Right atrium auricular region (tissue), 2 donors: Measurements from ENCODE around the gene CATSPERD. TPM values are rescaled to one million over a fixed set of nuclear protein-coding genes. Genes with fewer than 3 reads are reported as not detected.
"Not testable (repeated sequence)": the region's sequence is repeated elsewhere in the genome, so short reads cannot be mapped to it uniquely, and the experiment has no call there.

Experiments used
- DNase-seq: peaks from one replicate; pipeline ENCODE4 v3.0.0-alpha.2; 2019; ENCODE audit warnings: low spot score
- H3K27ac ChIP-seq, 2 donors: fragments of 200-600 bp; sonication (generic); 1 replicate in 1 of 2; 2 replicates in 1 of 2; pipeline ENCODE4 v1.5.1; 2016 to 2019
- H3K27me3 ChIP-seq, 2 donors: fragments of 200-600 bp; sonication (generic); one replicate each; pipeline versions ENCODE4 v1.5.1 to v1.6.0; 2017 to 2019
- H3K36me3 ChIP-seq: fragments of 200-600 bp; sonication (generic); one replicate; pipeline ENCODE4 v1.5.1; 2016
- H3K4me1 ChIP-seq, 2 donors: fragments of 200-600 bp; sonication (generic); one replicate each; pipeline versions ENCODE4 v1.5.1 to v1.6.0; 2017 to 2019
- H3K4me3 ChIP-seq, 2 donors: fragments of 200-600 bp; sonication (generic); 1 replicate in 1 of 2; 2 replicates in 1 of 2; pipeline ENCODE4 v1.5.1; 2017 to 2019; ENCODE audit warnings: mild to moderate bottlenecking in 1 of 2, moderate library complexity in 1 of 2
- H3K9me3 ChIP-seq, 2 donors: fragments of 200-600 bp; sonication (generic); one replicate each; pipeline ENCODE4 v1.5.1; 2019
- total RNA-seq, 2 donors: library from RNA; depleted of rRNA; stranded (reverse); fragments of >200 nt; gene quantifications; one replicate each; pipeline ENCODE4 v1.1.0, GENCODE V29; 2016
- TF ChIP-seq, protein P1 (sequence below), 2 donors: fragments of 200-600 bp; sonication (generic); IDR thresholded peaks; one replicate each; pipeline ENCODE4 v1.5.1; 2019; ENCODE audit warnings: antibody characterized with exemption in 2 of 2

CATSPERD gene
- total RNA-seq, 2 donors from 2014 or later = not detected

DNA sequence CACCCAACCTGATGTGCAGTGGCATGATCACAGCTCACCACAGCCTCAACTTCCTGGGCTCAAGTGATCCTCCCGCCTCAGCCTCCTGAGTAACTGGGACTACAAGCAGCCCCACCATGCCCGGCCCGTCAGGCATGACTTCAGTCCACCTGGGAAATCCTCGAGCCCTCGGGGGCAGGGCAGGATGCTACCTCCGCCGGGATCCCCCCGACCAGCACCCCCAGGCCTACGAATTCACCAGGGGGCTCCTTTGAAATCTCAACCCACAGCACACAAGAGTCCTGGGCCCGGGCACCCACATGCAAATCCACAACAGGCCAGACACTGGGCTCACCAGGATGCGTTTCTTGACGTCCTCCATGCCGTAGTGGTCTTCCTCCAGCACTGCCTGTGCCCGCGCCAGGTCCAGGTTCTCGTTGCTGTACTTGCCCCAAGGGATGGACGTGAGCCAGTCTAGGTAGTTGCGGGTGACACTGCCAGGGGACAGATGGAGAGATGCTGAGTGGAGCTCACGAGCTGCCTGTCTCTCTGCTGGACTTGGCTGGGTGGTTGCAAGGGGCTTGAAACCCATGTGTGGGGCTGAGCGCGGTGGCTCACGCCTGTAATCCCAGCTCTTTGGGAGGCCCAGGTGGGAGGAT, 19.9 kb upstream of the CATSPERD start:
- no peaks in the 10 kb centered on the region for H3K9me3 ChIP-seq
- TF ChIP-seq, protein P1, sequence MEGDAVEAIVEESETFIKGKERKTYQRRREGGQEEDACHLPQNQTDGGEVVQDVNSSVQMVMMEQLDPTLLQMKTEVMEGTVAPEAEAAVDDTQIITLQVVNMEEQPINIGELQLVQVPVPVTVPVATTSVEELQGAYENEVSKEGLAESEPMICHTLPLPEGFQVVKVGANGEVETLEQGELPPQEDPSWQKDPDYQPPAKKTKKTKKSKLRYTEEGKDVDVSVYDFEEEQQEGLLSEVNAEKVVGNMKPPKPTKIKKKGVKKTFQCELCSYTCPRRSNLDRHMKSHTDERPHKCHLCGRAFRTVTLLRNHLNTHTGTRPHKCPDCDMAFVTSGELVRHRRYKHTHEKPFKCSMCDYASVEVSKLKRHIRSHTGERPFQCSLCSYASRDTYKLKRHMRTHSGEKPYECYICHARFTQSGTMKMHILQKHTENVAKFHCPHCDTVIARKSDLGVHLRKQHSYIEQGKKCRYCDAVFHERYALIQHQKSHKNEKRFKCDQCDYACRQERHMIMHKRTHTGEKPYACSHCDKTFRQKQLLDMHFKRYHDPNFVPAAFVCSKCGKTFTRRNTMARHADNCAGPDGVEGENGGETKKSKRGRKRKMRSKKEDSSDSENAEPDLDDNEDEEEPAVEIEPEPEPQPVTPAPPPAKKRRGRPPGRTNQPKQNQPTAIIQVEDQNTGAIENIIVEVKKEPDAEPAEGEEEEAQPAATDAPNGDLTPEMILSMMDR (IDR thresholded peaks at IDR 0.05) = no peak
- H3K36me3 ChIP-seq = peaks cover 75% of the 10 kb centered on the region
- no peak overlapping the region for H3K27ac ChIP-seq
- no peaks in the 10 kb centered on the region for H3K27me3 ChIP-seq
- H3K4me3 ChIP-seq = no peak overlapping the region
- no peaks in the 10 kb centered on the region for H3K4me1 ChIP-seq
- DNase-seq = no peak

GRCh38 chr19:5702053-5702410, 18.4 kb upstream of the CATSPERD start:
- peaks cover 75% of the 10 kb centered on the region for H3K36me3 ChIP-seq
- H3K4me1 ChIP-seq, DNase-seq, H3K4me3 ChIP-seq, H3K9me3 ChIP-seq, H3K27me3 ChIP-seq, H3K27ac ChIP-seq: not testable (repeated sequence)

GRCh38 chr19:5703819-5704818, 16.3 kb upstream of the CATSPERD start:
- no peak overlapping the region for H3K27ac ChIP-seq
- H3K27me3 ChIP-seq = no peaks in the 10 kb centered on the region
- peaks cover 68% of the 10 kb centered on the region for H3K36me3 ChIP-seq
- H3K4me1 ChIP-seq = no peaks in the 10 kb centered on the region
- H3K4me3 ChIP-seq = no peak overlapping the region
- TF ChIP-seq, protein P1 (IDR thresholded peaks at IDR 0.05) = no peak
- DNase-seq = no peak
- no peaks in the 10 kb centered on the region for H3K9me3 ChIP-seq

DNA sequence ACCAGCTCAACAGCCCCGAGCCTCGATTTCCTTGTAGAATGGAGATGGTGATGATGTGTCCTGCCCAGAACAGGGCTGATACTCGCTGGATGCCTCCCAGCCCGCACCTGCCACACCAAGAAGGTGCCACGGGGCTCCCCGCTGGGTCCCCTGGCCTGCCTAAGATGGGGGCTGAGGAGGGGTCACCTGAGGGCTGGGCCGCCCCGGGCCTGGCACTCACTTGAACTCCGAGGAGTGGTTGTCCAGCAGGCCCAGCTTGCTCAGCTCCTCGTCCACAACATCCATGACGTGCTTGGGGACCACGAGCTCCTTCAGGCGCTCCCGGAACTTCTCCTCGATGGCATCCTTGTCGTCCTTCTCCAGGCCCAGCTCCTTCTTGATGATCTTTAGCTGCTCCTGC, 14.9 kb upstream of the CATSPERD start:
- no peak for DNase-seq
- Histone ChIP-seq H3K36me3 (peaks cover 58% of the 10 kb centered on the region), H3K27ac (no peak overlapping the region), H3K4me3 (no peak overlapping the region), H3K27me3 (no peaks in the 10 kb centered on the region), H3K9me3 (no peaks in the 10 kb centered on the region), H3K4me1 (no peaks in the 10 kb centered on the region)
- TF ChIP-seq, protein P1 (IDR thresholded peaks at IDR 0.05) = no peak

DNA sequence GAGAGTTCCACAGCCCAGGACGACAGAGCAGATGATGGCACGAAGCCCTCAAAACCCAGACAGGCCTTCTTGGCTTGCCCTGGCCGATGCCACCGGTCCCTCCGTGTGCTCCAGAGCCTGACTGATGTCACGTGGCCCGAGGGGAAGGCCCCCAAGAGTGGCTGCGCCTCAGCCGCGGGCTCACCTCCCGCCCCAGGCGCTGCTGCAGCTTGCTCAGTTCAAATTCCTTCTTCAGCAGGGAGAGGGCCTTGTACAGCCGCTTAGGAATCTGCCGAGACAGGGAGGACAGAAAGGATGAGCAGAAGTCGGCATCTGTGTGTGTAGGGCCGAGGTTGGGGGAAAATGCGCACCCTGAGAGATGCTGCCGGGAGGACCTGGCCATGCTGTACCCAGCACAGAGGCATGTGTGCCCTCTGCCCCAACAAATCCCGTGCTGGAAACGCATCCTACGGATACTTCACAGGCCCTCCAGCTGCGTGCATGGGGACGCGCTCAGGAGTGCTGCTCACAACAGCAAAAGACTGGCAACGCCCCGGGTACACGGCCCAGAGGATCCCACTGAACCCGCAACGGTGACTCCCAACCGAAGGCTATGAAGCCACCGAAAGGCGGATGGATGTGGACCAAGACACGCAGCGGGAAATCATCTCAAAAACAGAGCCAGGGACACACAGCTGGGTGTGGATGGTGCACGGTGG, 13.4 kb upstream of the CATSPERD start:
- Histone ChIP-seq H3K4me1 (no peaks in the 10 kb centered on the region), H3K27me3 (no peaks in the 10 kb centered on the region), H3K27ac (no peak overlapping the region), H3K9me3 (no peaks in the 10 kb centered on the region), H3K4me3 (no peak overlapping the region), H3K36me3 (peaks cover 68% of the 10 kb centered on the region)
- no peak for DNase-seq
- TF ChIP-seq, protein P1 (IDR thresholded peaks at IDR 0.05) = no peak
